Hepatocyte (in vitro differentiated cells): ENCODE measurements around the gene ST8SIA3.

ENCODE experiments used
- EZH2 ChIP-seq: fragments of 200-600 bp; sonication (generic); IDR thresholded peaks from 2 replicates; pipeline ENCODE4 v1.6.1; 2016; ENCODE audit warnings: antibody characterized with exemption, mild to moderate bottlenecking, borderline replicate concordance
- TF ChIP-seq, protein P1 (sequence below): fragments of 200-600 bp; sonication (generic); IDR thresholded peaks from 2 replicates; pipeline ENCODE4 v1.5.1; 2016; ENCODE audit warnings: antibody characterized with exemption, mild to moderate bottlenecking; ENCODE audit not compliant: poor library complexity

- TF ChIP-seq, protein P1, sequence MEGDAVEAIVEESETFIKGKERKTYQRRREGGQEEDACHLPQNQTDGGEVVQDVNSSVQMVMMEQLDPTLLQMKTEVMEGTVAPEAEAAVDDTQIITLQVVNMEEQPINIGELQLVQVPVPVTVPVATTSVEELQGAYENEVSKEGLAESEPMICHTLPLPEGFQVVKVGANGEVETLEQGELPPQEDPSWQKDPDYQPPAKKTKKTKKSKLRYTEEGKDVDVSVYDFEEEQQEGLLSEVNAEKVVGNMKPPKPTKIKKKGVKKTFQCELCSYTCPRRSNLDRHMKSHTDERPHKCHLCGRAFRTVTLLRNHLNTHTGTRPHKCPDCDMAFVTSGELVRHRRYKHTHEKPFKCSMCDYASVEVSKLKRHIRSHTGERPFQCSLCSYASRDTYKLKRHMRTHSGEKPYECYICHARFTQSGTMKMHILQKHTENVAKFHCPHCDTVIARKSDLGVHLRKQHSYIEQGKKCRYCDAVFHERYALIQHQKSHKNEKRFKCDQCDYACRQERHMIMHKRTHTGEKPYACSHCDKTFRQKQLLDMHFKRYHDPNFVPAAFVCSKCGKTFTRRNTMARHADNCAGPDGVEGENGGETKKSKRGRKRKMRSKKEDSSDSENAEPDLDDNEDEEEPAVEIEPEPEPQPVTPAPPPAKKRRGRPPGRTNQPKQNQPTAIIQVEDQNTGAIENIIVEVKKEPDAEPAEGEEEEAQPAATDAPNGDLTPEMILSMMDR, result no peak
- TF ChIP-seq EZH2, result no peak
Measured at GRCh38 chr18:57376503-57376902, 24.1 kb downstream of the ST8SIA3 start.
